ENCODE measurements around the gene PTCH1.

PTCH1 gene

DNA sequence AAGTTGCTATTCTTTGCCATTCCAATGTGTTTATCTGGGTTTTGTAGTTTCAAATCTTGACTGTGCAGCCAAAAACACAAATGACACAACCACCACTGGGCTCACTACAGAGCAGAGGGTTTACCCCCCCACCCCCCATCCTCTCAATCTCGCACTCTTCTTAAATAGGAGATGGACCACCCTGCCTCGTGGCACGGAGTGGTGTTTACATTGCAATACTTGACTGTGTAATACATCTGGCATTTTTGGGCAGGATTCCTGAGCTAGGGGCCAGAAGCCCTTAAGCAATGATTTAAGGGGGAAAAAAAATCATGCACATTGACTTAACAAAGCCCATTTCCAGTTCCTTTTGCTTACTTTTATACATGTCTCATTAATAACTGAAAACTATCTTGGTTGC is 19.0 kb downstream of the PTCH1 start:
- DNase-seq: no peak

DNA sequence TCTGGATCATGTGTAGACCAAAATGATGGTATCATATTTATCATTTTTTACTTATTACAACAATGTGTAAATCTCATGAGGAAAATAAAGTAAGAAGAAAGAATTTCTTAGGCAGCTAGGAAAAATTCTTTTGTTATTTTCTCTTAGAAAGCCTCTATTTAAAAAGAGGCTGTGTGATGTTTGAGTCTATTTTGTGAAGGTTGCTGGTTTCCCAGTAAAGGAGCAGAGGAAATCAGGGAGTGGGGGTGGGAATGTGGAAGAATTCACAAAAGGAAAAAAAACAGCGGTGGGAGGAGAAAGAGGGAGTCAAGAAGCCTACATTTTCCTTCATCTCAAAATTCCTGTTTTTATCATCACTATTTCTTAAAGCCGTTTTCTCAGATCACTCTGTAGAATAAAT is 20.1 kb downstream of the PTCH1 start:
- no peak for DNase-seq

DNA sequence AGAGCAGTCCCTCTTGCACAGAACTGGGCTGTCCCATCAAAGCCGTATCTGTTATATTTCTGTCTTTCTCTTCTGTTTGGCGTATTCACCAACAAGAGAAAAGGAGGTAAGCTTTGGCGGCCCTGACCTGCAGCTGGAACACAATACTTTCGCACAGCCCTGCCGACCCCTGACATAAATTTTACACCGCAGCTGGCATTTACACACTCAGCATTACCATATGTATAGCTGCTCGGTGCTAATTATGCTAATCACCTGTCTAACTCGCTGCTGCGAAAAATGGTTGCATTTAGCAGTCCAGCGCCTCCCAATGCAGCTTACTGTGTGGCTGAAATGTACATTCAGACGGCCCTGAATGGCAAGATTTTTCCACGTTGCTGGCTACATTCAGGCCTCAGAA is 20.8 kb downstream of the PTCH1 start:
- no peak for DNase-seq

DNA sequence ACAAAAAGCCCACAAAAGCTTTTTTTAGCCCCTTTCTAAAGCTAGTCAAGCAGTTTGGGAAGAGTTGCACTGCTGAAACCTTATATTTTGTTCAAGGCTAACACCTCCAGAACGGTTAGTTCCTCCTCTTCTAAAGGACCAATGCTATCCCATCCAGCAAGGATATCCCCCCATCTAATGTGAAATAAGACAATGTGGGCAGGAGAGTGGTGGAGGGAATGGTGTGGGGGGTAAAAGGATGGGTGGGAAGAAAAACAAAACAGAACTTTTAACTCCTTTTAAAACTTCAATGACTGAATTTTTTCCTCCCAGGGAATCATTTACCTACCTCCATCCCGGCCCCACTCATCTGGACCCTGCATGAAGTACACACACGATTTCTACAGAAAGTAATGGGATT is 21.2 kb downstream of the PTCH1 start:
- no peak for DNase-seq

DNA sequence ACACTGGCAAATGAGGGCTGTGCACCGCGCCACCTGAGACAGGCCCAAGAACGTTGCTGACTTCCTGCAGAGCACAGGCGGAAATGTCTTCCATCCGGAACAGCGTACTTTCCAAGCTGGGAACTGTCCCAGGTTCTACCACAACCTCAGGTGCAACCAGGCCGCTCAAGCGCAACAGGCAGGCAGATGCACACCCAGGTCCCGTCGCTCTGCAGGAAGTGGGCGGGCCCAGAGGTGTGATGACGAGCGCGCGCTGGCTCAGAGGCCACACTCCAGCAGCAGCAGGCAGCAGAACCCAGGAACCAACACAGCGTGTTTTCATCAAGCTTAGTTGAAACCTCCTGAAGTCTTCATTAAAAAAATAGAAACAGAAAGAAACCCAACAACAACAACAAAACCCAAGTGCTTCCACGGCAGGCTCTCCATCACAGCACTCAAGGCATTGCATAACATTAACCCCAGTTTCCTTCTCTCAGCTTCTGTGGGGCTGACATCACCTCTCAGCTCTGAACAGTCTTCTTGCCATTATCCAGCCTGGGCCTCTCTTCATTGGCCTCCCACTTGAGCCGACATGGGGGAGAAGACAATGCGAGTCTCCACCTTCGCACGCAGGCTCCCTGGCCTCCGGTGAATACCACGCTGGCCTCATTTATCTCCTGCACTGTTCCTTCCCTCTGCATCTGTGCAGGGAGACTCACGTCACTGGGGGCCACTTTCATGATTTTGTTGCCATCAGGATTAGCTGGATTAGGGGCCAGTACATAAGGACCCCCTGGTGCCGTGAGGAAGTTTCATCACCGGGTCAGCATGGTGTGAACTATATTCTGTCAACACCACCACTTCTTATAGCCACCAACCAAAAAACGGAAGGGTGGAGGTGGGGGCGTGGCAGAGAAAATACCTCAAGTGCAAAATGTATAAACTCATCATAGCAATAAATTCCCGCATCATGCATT is 22.1 kb downstream of the PTCH1 start:
- DNase-seq: peak; percentile 61

DNA sequence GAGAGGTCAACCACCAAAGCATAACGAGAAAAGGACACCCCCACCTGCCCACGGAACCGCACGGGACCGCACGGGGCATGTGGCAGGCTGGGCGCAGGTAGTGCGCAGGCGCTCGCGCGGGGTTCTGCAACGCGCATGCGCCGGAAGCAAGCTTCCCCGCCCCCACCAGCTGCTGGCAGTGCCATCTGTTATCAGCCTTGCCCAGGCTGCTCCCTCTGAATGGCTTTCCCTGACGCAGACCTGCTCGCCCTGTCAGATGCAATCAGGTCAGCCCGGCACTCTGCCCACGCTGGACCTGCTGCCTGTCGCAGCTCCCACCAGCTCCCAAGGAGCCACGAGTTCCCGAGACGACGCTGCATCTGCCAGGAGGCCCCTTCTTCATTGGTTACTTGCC is 22.8 kb downstream of the PTCH1 start:
- no peak for DNase-seq

DNA sequence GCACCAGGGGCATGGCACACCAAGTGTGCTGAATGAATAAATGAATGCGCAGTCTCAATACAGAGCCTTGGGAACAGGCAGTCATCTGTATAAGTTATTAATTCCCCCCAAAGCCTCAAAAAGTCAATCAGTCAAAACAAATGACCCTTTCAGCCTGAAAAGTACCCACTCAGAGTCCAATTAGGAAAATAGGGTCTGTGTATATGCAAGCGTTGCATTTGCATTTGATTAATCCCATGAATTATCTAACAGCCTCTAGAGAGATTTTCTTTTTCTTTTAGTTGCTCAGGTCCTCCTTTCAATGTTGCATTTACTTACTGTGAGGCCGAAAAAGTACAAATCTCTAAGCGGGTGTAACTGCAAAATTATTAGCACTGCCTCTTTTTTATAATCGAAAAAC is 23.4 kb downstream of the PTCH1 start:
- DNase-seq: no peak

DNA sequence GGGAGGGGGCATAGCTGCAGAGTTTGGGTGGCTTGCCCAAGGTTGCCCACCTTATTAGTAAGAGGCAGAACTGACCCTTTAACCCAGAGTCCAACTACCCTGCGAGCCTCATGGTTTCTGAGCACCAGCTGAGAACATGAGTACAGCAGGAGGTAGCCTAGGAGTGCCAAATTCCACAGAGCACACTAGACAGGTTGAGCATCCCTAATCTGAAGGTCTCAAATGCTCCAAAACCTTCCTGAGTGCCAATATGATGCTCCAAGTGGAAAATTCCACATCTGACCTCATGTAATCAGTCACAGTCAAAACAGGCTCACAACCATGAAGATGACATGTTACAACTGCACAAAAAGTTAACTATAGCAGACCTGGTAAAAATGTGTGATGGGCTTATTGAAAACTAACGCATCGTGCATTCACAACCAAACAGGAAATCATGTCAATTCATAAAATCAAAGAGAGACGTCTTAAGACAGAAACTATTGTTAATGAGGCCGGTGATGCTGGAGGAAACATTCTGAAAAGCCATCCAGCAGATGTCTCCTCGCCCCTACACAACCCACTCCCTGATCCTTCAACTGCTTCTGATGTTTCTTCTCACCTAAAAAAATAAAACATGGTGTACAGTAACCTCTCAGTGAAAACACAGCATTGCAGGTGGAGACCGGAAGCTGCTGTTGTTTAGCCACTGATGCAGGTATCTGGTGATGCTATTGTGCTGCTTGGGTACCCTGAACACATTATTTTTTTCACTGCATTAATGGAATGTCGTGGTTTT is 25.0 kb downstream of the PTCH1 start:
- DNase-seq: no peak

DNA sequence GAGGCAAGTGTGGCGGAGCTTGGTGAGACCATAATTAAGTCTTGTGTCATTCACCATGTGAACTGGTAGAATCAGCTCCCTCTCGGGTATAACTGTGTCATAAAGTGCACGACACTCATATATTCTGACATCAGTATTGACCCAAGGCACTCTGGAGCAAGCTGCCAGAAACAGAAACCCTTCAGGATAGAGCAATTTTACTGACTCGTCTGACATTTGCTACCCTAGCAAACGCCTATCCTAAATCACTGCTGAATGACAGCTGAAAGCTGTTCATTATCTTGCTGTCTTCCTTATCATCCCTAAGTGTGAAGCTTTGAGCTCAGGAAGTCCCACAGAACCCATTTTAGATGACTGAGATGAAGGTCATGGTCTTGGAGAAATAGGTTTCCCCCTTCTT is 27.8 kb downstream of the PTCH1 start:
- DNase-seq: no peak

DNA sequence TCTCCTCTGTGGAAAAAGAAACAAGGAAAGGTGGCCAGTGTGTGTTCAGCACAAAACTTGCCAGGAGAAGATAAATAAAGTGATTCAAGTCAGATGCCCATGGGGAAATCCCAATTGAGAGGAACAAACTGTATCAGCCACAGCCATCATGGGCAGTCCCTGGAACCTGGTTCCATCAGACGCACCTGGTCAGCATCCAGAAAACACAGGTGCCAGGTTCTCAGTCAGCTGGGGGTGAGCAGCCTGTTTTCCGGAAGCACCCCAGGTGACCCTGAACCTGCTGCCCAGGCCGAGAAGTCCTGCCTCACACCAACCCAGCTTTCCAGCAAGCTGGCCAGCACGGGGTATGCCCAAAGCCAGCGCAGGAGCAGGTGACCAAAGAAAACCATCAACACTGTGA is 30.5 kb downstream of the PTCH1 start:
- no peak for DNase-seq

DNA sequence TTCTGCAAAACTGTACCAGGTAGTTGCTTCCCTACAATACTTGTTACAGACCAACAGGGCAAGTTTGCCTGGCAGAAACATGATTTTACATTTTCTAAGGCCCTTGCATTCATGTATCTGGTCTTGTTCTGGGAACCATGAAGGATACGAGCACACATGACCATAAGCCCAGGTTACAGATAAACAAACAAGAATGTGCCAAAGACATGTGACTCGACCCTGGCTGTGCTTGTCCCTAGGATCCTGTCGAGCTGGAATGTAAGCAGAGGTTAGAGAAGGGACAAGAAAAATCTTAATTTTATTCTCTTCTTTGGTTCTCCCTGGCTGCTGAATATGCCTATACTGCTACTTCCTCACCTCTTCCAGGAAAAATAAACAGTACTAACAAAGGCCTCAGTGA is 32.5 kb downstream of the PTCH1 start:
- DNase-seq: no peak

DNA sequence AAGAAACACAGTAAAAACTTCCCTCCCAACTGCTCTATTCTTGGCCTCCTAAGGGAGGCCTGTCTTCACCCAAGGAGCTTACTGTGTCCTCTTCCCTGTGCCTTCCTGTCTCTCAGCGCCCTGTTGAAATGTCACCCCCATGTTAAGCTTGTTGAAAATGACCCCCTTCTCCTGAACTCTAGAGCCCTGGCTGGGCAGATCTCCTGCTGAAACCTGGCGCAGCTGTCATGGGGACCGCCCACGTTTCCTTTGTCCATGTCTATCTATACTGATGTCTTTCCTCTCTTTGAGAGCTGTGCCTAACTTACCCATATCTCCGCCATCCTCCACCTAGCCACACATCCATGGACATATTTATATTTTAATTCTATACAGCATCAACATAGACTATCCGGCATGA is 33.3 kb downstream of the PTCH1 start:
- no peak for DNase-seq

DNA sequence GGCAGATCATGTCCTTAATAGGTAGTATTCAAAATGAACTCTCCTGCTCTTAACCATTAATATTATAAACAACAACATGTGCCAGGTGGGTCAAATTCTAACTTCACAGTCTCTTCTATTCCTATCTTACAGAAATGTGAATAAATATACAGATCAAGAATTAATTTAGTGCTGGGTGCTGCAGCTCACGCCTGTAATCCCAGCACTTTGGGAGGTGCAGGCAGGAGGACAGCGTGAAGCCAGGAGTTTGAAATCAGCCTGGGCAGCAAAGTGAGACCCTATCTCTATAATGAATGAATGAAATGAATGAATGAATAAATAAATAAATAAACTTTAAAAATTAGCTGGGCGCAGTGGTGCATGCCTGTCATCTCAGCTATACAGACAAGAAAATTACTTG is 34.1 kb downstream of the PTCH1 start:
- no peak for DNase-seq

DNA sequence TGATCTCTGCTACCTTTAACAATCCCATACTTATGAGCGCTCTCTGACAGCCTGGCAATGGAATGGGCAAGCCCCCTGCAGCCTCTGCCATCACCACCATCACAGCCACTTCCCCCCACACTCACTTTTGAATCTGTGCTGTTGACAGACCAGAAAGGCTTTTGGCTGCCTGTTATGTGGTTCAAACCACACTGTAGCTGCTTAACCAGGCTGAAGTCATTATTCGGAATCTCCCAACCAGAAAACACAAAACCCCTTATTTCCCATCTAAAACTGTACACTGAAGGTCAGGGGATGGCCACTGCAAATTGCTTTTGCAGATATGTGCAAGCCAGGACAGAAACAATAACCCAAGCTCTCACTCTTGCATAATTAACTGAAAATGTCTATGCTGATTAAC is 35.8 kb downstream of the PTCH1 start:
- DNase-seq: peak; percentile 56

DNA sequence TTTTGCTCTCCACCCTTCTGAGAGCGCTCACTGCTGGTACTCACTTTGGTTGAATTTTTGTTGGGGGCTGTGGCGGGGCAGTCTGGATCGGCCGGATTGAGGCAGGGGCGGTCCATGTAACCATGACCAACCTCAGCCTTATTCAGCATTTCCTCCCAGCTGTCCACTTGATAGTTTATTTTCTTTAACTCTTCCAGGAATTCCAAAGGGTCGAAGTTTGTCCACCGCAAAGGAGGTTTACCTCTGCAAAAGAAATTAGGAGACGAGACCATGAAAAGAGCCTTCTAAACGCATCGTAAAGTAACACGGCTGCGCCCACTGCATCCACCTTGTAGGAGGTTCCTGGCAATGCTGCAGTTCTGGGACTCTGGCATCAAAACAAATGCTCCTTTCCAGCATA is 36.4 kb downstream of the PTCH1 start:
- DNase-seq: no peak

DNA sequence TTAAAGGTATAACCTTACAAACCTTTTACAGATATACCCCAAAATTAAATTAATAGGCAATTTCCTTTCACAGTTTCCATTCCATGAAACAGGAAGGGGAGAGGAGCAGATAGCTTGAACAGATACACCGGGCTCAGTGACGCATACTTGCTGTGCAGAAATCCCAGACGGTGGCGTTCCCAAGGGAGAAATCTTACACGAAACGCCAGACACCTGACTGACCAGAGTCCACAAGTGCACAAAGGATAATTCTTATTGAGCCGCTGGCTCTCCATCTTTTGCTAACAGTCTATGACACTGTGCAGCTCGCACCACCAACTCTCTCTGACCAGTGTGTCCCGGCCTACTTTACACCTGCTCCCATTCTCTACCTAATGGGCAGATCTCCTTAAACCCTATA is 37.4 kb downstream of the PTCH1 start:
- no peak for DNase-seq

DNA sequence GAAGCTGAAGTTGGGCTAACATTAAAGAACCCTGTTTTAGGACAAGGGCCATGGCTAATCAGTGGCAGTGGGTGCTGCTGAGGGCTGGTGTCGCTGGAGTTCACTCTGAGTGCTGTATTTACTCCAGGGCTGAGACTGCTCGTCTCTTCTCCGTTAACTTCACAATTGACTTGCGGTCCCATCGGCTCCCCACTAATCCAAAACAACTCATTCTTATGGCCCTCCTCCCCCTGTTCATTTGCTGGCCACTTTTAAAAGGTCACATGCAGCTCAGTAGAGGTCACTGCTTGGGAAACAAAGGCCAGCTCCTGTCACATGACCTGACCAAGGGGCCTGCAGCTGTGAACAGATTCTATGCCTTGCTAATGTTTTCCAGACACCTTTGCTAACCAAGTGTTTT is 38.4 kb downstream of the PTCH1 start:
- DNase-seq: no peak

DNA sequence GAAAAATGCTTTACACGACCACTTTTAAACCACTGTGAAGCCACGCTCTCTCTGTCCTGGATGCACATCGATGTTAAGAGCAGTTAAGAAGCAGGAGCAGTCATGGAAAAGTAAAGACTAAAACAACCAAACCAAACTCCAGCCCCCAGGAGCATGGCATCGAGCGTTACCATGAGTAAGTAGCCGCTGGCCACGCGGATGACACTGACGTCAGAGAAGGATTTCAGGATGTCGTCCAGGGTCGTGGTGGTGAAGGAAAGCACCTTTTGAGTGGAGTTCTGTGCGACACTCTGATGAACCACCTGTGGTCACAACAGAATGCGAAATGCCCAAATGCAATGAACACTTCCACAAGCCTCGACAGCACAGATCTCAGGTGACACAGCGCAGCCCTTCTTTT is 38.9 kb downstream of the PTCH1 start:
- no peak for DNase-seq

DNA sequence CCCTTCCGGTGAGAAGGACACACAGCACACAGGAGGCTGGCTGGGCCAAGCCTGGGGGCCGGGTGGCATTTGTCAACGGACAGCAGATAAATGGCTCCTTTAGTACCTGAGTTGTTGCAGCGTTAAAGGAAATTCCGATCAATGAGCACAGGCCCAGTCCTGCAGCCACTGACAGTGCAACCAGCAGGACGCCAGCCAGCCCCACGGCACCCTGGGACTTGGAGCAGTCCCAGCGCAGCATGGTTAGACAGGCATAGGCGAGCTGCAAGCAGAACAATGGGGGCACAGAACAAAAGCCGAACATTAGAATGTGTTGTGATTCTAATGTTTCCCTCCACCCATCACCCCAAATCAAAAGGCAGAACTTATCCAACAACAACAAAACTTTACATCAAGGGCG is 39.3 kb downstream of the PTCH1 start:
- no peak for DNase-seq

DNA sequence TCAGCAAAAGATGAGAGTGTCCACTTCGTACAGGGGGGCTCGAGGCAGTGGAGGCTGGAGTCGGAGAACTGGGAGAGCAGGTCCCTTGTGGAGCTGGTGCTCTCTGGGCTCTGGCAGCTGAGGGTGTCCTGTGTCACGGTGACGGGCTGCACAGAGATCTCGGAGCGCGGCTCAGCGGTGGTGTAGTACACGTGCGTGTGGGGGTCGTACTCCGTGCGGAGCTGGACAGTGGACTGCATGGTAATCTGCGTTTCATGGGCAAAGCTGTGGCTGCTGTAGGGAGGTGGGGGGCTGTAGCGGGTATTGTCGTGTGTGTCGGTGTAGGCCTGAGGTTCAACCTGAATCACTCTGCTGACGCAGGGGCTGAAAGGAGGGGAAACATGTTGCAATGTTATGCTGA is 48.0 kb downstream of the PTCH1 start:
- DNase-seq: no peak

DNA sequence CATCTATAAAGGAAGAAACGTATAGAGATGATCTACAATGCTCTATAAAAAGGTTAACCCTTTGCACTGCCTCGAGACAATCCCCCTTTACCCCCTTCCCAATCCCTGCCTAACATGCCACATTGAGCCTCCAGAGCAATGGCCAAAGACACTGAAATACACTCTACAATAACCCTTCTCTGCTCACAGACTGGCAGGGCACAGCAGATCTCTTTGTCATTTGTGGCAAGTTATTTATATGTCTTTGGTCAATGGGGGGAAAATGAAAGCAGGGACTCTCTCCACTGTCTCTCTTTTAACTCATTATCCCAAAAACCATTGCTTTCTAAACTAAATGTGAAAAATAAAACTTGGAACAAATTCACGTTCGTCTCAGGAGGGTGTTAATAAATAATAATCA is 51.7 kb downstream of the PTCH1 start:
- no peak for DNase-seq

DNA sequence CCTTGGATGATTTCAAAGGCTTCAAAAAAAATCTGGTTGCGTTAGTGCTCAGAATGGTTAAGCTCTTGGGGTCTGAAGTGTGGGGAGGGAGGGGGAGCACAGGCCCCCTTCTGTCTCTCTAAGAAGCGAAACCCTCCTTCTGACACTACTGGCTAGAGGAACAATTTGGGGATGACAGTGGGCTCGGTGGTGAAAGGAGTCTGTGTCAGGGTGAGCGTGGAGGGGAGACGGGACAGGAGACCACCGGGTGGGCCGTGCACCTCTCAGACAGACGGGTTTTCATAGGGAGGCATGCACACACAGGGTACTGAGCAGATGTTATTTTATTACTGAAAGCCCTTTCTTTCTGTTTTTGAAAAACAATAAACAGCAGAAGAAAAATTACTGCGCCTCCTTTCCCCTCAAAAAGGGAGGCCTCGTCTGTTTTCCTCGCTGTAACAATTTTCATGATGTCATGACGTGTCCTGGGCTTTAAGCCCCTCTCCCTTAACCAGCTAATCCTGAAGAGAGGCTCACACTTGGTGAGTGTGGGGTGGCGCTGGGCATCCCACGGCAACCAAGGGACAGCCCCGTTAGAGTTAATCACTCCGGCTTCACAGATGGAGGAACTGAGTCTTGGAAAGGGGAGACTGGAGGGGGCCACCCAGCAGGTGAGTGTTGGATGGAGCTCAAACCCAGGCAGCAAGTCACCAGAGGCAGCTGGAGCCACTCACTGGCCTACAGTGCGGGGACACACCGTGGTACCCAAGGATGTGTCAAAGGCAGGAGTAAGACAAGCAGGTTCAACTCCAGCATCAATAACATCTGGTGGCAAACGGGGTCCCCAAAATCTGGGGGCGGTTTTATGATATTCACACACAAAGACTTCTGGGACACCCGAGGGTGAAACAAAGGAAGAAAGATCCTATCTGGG is 53.4 kb downstream of the PTCH1 start:
- DNase-seq: no peak
